Neural cell (in vitro differentiated cells): ENCODE data around the gene NPDC1.

ENCODE experiments used
- CTCF ChIP-seq: fragments of 450-650 bp; IDR thresholded peaks from 2 replicates; pipeline ENCODE4 v1.5.1; 2014; ENCODE audit warnings: antibody characterized with exemption, mild to moderate bottlenecking, moderate library complexity; ENCODE audit not compliant: poor library complexity, severe bottlenecking
- EP300 ChIP-seq: fragments of 450-650 bp; conservative IDR thresholded peaks from 2 replicates; pipeline ENCODE4 v1.6.1; 2014; ENCODE audit warnings: antibody characterized with exemption, mild to moderate bottlenecking, moderate library complexity; ENCODE audit not compliant: poor library complexity, severe bottlenecking
- EZH2 ChIP-seq: fragments of 200-600, 300-800 bp; shearing (Covaris generic), sonication (generic); IDR thresholded peaks from 2 replicates; pipeline ENCODE4 v1.6.1; 2014; ENCODE audit warnings: antibody characterized with exemption, low read length, borderline replicate concordance, mild to moderate bottlenecking; ENCODE audit not compliant: insufficient read depth, poor library complexity, severe bottlenecking
- MXI1 ChIP-seq: fragments of 450-650 bp; conservative IDR thresholded peaks from 2 replicates; pipeline ENCODE4 v1.6.1; 2014; ENCODE audit warnings: antibody characterized with exemption, mild to moderate bottlenecking; ENCODE audit not compliant: poor library complexity, severe bottlenecking
- POLR2AphosphoS5 ChIP-seq: IDR thresholded peaks from 2 replicates; pipeline ENCODE4 v1.6.1; 2012
- RAD21 ChIP-seq: fragments of 450-650 bp; conservative IDR thresholded peaks from 2 replicates; pipeline ENCODE4 v1.6.1; 2014; ENCODE audit warnings: antibody characterized with exemption, mild to moderate bottlenecking, moderate library complexity
- SMC3 ChIP-seq: fragments of 450-650 bp; conservative IDR thresholded peaks from 2 replicates; pipeline ENCODE4 v1.6.1; 2014; ENCODE audit warnings: antibody characterized with exemption, mild to moderate bottlenecking, moderate library complexity; ENCODE audit not compliant: poor library complexity
- TAF1 ChIP-seq: IDR thresholded peaks from 2 replicates; pipeline ENCODE4 v1.6.1; 2012; ENCODE audit warnings: low read depth
- TF ChIP-seq, protein P1 (sequence below): IDR thresholded peaks from 2 replicates; pipeline ENCODE4 v1.6.1; 2012; ENCODE audit warnings: borderline replicate concordance

DNA sequence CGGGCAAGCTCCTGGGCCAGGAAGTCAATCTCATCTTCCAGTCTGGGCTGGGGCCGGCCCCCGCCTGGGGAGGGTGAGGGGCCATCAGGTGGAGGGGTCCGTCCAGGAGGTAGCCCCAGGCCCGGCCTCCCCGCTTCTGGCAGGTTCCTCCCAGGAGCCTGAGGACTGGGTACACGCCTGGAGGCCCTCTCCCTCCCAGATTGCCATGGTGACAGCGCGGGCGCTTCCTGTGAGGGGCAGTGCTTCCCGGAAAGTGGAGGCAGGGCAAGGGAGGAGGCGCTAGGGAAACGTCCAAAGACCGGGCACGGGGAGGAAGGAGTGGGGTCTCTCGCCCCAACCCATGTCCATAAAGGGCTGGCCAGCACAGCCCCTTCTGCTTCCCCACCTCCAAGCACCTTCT lies 4.9 kb downstream of the NPDC1 start:
- TF ChIP-seq CTCF: no peak
- no peak for TF ChIP-seq EZH2
- no peak for TF ChIP-seq POLR2AphosphoS5
- TF ChIP-seq RAD21: no peak
- TF ChIP-seq TAF1: no peak
- TF ChIP-seq, protein P1, sequence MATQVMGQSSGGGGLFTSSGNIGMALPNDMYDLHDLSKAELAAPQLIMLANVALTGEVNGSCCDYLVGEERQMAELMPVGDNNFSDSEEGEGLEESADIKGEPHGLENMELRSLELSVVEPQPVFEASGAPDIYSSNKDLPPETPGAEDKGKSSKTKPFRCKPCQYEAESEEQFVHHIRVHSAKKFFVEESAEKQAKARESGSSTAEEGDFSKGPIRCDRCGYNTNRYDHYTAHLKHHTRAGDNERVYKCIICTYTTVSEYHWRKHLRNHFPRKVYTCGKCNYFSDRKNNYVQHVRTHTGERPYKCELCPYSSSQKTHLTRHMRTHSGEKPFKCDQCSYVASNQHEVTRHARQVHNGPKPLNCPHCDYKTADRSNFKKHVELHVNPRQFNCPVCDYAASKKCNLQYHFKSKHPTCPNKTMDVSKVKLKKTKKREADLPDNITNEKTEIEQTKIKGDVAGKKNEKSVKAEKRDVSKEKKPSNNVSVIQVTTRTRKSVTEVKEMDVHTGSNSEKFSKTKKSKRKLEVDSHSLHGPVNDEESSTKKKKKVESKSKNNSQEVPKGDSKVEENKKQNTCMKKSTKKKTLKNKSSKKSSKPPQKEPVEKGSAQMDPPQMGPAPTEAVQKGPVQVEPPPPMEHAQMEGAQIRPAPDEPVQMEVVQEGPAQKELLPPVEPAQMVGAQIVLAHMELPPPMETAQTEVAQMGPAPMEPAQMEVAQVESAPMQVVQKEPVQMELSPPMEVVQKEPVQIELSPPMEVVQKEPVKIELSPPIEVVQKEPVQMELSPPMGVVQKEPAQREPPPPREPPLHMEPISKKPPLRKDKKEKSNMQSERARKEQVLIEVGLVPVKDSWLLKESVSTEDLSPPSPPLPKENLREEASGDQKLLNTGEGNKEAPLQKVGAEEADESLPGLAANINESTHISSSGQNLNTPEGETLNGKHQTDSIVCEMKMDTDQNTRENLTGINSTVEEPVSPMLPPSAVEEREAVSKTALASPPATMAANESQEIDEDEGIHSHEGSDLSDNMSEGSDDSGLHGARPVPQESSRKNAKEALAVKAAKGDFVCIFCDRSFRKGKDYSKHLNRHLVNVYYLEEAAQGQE: no peak
- no peak for TF ChIP-seq MXI1
- no peak for TF ChIP-seq SMC3
- TF ChIP-seq EP300: no peak
